DOHH2 (cell line): Measurements from ENCODE around the gene HLF.

ENCODE experiments used
- EZH2phosphoT487 ChIP-seq: fragments of 200-600 bp; sonication (generic); IDR thresholded peaks from 2 replicates; pipeline ENCODE4 v1.6.1; 2017; ENCODE audit warnings: borderline replicate concordance, mild to moderate bottlenecking, antibody characterized with exemption, low read length, moderate library complexity, mixed read lengths
- TF ChIP-seq, protein P1 (sequence below): fragments of 200-600 bp; sonication (generic); IDR thresholded peaks from one replicate; pipeline ENCODE4 v1.5.1; 2014; ENCODE audit warnings: antibody characterized with exemption, mild to moderate bottlenecking, low read depth, low read length; ENCODE audit not compliant: poor library complexity, severe bottlenecking

DNA sequence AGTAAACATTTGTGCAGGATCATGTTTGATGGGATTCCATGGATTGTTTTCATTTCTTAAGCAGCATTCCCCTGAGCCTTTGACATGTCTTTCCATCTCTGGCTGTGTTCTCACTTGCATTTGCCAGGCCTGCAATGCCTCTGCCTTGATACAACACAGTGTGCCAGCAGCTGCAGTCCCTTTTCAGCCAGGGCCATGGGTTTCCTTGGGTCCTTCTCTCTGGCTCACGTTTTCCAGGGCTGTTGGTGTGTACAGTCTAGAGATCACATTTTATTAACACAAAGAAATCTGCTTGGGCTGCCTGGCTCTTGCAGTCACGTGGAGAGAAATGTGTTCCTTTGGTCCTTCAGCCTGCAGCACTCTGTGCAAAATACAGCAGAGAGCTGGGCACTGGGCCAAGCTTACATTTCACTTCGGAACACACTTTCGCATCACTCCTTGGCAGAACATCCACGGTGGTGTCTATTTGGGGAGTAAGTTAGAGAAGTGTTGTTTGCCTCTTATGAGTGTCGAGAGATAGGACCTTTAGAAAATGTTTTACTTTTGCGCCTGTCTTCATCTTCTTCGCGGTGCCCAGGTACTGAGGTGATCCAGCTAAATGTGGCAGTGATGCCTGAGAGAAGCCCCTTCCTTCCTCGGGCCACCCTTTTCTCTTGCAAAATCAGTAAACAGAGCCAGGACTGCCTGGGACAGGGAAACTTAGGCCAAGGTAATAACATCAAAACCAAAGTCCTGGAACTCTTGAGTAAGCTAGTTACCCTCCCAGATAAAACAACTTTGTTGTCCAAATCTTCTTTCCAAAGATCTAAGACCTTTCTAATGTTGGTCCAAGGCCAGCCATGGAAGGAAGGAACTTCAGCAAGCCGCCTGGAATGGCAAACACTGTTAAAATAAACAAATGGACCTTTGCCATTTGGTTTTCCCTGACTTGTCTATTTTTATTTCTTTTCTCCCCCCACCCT is 20.9 kb downstream of the HLF start:
- TF ChIP-seq, protein P1, sequence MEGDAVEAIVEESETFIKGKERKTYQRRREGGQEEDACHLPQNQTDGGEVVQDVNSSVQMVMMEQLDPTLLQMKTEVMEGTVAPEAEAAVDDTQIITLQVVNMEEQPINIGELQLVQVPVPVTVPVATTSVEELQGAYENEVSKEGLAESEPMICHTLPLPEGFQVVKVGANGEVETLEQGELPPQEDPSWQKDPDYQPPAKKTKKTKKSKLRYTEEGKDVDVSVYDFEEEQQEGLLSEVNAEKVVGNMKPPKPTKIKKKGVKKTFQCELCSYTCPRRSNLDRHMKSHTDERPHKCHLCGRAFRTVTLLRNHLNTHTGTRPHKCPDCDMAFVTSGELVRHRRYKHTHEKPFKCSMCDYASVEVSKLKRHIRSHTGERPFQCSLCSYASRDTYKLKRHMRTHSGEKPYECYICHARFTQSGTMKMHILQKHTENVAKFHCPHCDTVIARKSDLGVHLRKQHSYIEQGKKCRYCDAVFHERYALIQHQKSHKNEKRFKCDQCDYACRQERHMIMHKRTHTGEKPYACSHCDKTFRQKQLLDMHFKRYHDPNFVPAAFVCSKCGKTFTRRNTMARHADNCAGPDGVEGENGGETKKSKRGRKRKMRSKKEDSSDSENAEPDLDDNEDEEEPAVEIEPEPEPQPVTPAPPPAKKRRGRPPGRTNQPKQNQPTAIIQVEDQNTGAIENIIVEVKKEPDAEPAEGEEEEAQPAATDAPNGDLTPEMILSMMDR: no peak
- TF ChIP-seq EZH2phosphoT487: no peak
